Nephron progenitor cell (in vitro differentiated cells): ENCODE measurements around the gene AFP.

Experiments used
- DNase-seq: peaks from one replicate; pipeline ENCODE4 v3.0.0; 2021
- H3K27ac Mint-ChIP-seq: 2 replicates; pipeline ENCODE4 v1.8.0; 2021; ENCODE audit warnings: mild to moderate bottlenecking, moderate library complexity, mixed read lengths
- H3K27me3 Mint-ChIP-seq: 2 replicates; pipeline ENCODE4 v1.8.0; 2021; ENCODE audit warnings: mild to moderate bottlenecking, low read depth, mixed read lengths; ENCODE audit not compliant: poor library complexity
- H3K36me3 Mint-ChIP-seq: 2 replicates; pipeline ENCODE4 v1.8.0; 2021; ENCODE audit warnings: low read depth, mixed read lengths
- H3K4me1 Mint-ChIP-seq: 2 replicates; pipeline ENCODE4 v1.8.0; 2021; ENCODE audit warnings: mixed read lengths
- H3K4me3 Mint-ChIP-seq: 2 replicates; pipeline ENCODE4 v1.8.0; 2021; ENCODE audit warnings: mild to moderate bottlenecking, moderate library complexity, mixed read lengths
- H3K9me3 Mint-ChIP-seq: 2 replicates; pipeline ENCODE4 v1.8.0; 2021; ENCODE audit warnings: mild to moderate bottlenecking, moderate library complexity, mixed read lengths
- CTCF ChIP-seq: fragments of 200-600 bp; sonication (generic); IDR thresholded peaks from 2 replicates; pipeline ENCODE4 v1.5.0; 2021; ENCODE audit warnings: antibody characterized with exemption

AFP gene

GRCh38 chr4:73396304-73396703 lies 39.7 kb upstream of the AFP start:
- no peak for TF ChIP-seq CTCF
- DNase-seq, result no peak
- no peaks in the 10 kb centered on the region for H3K27me3 Mint-ChIP-seq
- no peak overlapping the region for H3K4me3 Mint-ChIP-seq
- no peaks in the 10 kb centered on the region for H3K4me1 Mint-ChIP-seq
- H3K9me3 Mint-ChIP-seq, result no peaks in the 10 kb centered on the region
- no peak overlapping the region for H3K27ac Mint-ChIP-seq
- H3K36me3 Mint-ChIP-seq, result no peaks in the 10 kb centered on the region

GRCh38 chr4:73396993-73397972 lies 38.7 kb upstream of the AFP start:
- DNase-seq, result no peak

GRCh38 chr4:73401412-73401811 lies 34.6 kb upstream of the AFP start:
- no peak for TF ChIP-seq CTCF

More at GRCh38 chr4:73396993-73397972, 38.7 kb upstream of the AFP start:
- H3K36me3 Mint-ChIP-seq, result no peaks in the 10 kb centered on the region
- no peaks in the 10 kb centered on the region for H3K27me3 Mint-ChIP-seq
- no peak overlapping the region for H3K4me3 Mint-ChIP-seq
- H3K27ac Mint-ChIP-seq, result no peak overlapping the region
- H3K4me1 Mint-ChIP-seq, result no peaks in the 10 kb centered on the region
- TF ChIP-seq CTCF, result no peak
- no peaks in the 10 kb centered on the region for H3K9me3 Mint-ChIP-seq

GRCh38 chr4:73404042-73404441 lies 32.0 kb upstream of the AFP start, which contains the start of gene ALB:
TSS of gene ALB (plus strand) at chr4:73404287. CDS start at chr4:73404328, 41 bp downstream.
- Mint-ChIP-seq H3K27ac (no peak within 1 kb of the TSS), H3K36me3 (no peaks in the 10 kb centered on the region), H3K4me3 (no peak within 1 kb of the TSS), H3K9me3 (no peaks in the 10 kb centered on the region), H3K27me3 (no peaks in the 10 kb centered on the region), H3K4me1 (no peaks in the 10 kb centered on the region)
- no peak for TF ChIP-seq CTCF
- DNase-seq, result no peak

More at GRCh38 chr4:73401412-73401811, 34.6 kb upstream of the AFP start:
- H3K4me1 Mint-ChIP-seq, result no peaks in the 10 kb centered on the region
- no peak overlapping the region for H3K4me3 Mint-ChIP-seq
- no peak overlapping the region for H3K27ac Mint-ChIP-seq
- H3K27me3 Mint-ChIP-seq, result no peaks in the 10 kb centered on the region
- no peak for DNase-seq
- no peaks in the 10 kb centered on the region for H3K36me3 Mint-ChIP-seq
- no peaks in the 10 kb centered on the region for H3K9me3 Mint-ChIP-seq

GRCh38 chr4:73404457-73404856 lies 31.6 kb upstream of the AFP start:
- no peaks in the 10 kb centered on the region for H3K4me1 Mint-ChIP-seq
- no peak for DNase-seq
- TF ChIP-seq CTCF, result no peak
- no peak overlapping the region for H3K4me3 Mint-ChIP-seq
- no peaks in the 10 kb centered on the region for H3K27me3 Mint-ChIP-seq
- no peaks in the 10 kb centered on the region for H3K36me3 Mint-ChIP-seq
- no peaks in the 10 kb centered on the region for H3K9me3 Mint-ChIP-seq
- H3K27ac Mint-ChIP-seq, result no peak overlapping the region
